Dedifferentiated amniotic fluid mesenchymal stem cell (primary cell): ENCODE measurements around the gene SCRG1.

Source experiments
- DNase-seq: peaks from one replicate; pipeline ENCODE4 v3.0.0-alpha.2; 2016; ENCODE audit errors: extremely low spot score

Gene SCRG1

DNA sequence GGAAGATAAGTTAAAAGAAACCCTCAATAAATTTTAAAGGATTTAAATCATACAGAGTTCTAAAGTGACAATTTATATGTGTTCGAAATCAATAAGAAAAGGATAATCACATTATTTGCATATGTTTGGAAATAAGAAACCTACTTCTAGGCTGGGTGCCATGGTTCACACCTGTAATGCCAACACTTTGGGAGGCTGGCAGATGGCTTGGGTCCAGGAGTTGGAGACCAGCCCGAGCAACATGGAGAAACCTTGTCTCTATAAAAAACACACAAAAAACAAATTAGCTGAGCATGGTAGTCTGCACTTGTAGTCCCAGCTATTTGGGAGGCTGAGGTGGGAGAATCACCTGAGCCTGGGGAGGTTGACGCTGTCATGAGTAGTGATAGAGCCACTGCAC lies 36.2 kb downstream of the SCRG1 start:
- no peak for DNase-seq

DNA sequence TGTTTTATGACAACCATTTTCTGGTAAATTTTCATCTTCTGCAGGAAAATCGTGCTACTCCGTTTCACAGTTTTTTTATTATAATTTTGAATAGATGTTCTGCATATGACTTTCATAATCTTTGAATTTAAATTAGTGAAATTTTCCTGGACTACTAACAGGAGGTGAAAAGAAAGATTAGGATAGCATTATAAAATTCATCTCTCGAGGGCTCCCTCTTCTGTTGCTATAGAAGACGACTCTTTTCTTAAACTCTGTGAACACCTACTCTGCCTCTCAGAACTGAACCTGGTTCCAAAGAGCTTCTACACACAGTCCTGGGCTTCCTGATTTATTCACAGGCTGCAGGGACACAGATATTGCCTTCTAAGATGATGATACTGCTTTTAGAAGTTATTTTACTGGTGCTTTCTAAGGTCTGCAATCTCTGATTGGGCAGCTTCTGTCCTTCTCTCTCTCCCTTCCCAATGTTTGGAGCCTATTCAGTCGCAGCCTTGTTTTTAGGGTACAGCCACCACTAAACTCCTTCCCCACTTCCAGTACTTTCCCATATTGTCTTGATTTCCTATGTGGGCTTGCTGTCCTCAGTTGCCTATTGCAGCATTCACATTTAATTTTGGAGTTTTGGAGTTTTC lies 38.2 kb downstream of the SCRG1 start:
- DNase-seq = no peak

DNA sequence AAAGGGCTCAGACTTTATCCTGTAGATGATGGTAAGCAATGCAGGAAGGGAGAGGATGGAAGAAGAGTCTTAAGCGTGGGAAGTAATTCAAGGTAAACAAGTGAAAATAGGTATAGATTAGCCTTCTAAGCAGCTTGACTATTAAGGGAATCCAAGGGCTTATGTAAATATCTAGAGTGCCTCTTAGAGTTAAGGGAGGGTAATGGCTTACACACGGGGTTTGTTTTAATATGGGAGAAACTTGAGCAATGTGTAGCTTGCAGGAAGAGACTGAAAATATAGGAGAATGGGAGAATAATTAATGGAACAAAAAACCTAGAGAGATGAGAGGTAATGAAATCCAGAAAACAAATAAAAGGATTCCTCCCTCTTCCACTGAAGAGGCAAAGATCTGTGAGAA lies 41.0 kb downstream of the SCRG1 start:
- DNase-seq = no peak

GRCh38 chr4:173347467-173347866 lies 51.4 kb downstream of the SCRG1 start:
- no peak for DNase-seq

- peak; percentile 46 for DNase-seq
Observed at GRCh38 chr4:173346074-173346473, 52.8 kb downstream of the SCRG1 start.

GRCh38 chr4:173345648-173346047 lies 53.3 kb downstream of the SCRG1 start:
- no peak for DNase-seq

GRCh38 chr4:173343832-173344397 lies 55.0 kb downstream of the SCRG1 start:
- DNase-seq = no peak

DNA sequence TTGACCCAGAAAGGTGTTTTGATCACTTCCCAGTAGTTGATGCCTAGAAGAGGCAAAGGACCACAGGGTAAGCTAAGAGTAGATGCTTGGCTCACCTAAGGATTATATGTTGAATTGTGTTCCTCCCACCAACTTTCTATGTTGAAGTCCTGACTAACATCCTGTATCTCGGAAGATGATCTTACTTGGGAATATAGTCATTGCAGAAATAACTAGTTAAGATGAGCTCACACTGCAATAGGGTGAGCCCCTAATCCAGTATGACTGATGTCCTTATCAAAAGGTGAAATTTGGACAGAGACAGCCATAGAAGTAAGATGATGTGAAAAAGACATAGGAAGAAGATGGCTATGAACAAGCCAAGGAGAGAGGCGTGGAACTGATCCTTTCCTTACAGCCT lies 61.5 kb downstream of the SCRG1 start:
- DNase-seq = no peak

DNA sequence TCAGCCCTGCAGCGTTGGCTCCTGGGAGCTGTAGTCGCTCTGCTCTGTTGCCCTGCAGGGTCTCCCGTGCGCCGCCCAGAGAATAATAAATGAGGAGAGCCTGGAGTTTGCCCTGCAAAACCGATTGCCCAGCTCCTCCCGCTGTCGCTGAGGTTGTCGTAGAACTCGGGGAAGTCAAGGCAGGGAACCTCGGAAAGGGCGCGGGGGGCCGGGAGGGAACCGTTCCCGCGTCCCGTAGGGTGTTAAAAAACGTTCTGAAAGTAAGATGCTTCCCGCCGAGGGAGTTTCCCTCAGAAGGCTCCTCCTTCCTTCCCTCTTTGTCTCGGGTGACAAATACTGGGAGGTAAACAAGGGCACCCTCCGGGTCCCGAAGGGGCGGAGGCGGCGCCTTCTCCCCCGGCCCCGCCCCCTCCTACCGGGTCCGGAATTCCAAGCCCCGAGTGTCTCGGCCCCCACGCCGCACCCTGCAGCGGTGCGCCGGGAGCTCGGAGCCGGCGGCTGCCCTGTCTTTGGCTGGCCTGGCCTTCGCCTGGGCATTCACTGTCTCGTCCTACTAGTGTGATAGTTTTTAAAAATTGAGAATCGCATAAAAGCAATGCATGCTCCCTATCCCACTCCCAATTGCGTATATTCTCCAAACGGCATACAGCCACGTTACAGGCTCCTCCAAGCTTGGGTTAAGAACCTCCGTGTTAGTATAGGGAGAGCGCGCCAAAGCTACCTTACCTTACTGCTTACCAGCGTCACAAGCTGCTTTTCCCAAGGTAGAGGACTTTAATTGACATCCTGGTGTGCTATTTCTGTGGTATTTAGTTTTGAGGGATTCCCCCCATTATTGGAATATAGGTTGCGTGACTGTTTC lies 63.8 kb downstream of the SCRG1 start:
- peak; percentile 18 for DNase-seq
